GM10266 (cell line): ENCODE data around the gene MT1M.
A peak's percentile ranks its signal among the peaks of the same experiment; 100 is the strongest.

Experiments used
- DNase-seq: peaks from one replicate; pipeline ENCODE4 v3.0.0; 2012; ENCODE audit errors: extremely low spot score
- TF ChIP-seq, protein P1 (sequence below): IDR thresholded peaks from 2 replicates; pipeline ENCODE4 v1.5.1; 2012; ENCODE audit warnings: mild to moderate bottlenecking, low read depth; ENCODE audit not compliant: control insufficient read depth, insufficient read depth; ENCODE audit errors: missing control alignments

Gene MT1M

DNA sequence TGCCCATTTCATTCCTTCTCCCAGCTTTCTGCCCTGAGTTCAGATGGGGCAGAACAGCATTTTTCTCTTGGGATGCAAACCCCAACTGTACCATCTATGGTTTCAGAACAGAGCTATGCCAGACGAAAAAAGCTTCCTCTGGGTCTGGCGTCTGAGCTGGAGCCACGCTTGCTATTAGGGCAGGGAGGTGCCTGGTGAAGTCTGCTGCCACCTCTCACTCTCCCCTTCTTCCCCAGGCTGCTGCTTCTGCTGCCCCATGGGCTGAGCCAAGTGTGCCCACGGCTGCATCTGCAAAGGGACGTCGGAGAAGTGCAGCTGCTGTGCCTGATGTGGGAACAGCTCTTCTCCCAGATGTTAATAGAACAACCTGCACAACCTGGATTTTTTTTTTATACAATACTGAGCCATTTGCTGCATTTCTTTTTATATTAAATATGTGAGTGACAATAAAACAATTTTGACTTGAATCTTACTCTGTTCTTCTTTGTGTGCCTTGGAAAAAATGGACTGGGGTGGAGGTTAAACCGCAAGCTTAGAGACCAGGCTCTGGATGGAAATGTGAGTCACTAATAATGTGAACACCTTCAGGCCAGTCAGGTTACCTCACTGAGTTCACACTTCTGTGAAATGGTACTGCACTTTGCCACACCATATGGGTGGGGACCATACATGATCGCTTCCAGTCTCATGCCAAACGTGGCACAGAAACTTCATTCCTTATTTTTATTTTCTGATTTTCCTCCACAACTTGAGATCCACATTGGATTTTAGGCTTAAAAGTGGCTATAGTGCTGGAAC is 4.4 kb downstream of the MT1M start:
- TF ChIP-seq, protein P1, sequence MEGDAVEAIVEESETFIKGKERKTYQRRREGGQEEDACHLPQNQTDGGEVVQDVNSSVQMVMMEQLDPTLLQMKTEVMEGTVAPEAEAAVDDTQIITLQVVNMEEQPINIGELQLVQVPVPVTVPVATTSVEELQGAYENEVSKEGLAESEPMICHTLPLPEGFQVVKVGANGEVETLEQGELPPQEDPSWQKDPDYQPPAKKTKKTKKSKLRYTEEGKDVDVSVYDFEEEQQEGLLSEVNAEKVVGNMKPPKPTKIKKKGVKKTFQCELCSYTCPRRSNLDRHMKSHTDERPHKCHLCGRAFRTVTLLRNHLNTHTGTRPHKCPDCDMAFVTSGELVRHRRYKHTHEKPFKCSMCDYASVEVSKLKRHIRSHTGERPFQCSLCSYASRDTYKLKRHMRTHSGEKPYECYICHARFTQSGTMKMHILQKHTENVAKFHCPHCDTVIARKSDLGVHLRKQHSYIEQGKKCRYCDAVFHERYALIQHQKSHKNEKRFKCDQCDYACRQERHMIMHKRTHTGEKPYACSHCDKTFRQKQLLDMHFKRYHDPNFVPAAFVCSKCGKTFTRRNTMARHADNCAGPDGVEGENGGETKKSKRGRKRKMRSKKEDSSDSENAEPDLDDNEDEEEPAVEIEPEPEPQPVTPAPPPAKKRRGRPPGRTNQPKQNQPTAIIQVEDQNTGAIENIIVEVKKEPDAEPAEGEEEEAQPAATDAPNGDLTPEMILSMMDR = no peak
- DNase-seq = no peak

DNA sequence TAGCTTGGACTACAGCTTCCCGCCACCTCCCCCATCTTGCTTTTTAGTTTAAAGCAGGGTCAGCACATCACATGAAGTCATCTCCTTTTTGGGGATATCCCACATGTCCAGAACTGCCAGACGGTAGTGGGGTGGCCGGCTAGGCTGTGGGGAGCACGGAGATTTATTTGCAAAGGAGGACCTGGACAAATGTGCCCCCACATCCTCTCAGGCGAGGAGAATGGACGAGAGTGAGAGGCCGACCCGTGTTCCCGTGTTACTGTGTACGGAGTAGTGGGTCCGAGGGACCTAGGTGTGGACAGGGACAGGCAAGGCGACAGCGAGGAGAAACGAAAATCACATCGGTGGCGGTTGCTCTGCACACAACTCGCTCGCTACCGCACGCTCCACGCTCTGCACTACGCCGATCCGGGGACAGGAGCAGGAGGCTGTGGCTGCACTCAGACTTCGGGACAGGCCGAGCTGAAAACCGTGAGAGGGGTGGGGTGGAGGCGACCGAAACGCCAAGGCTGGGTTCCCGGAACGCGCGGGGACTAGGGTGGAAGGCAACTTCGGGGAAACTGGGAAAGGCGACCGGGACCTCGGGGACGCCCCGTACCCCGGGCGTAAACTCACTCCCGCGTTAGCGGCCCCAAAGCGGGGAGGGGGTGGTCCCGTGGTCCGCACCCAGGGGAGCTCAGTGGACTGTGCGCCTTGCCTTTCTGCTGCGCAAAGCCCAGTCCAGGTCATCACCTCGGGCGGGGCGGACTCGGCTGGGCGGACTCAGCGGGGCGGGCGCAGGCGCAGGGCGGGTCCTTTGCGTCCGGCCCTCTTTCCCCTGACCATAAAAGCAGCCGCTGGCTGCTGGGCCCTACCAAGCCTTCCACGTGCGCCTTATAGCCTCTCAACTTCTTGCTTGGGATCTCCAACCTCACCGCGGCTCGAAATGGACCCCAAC is 5.6 kb downstream of the MT1M start, which contains the start of gene MT1A:
TSS of gene MT1A (plus strand) at position 853 of the 937 bp plus-strand sequence. CDS start at position 926, 73 bp downstream.
- no peak for DNase-seq
- TF ChIP-seq, protein P1 = no peak

DNA sequence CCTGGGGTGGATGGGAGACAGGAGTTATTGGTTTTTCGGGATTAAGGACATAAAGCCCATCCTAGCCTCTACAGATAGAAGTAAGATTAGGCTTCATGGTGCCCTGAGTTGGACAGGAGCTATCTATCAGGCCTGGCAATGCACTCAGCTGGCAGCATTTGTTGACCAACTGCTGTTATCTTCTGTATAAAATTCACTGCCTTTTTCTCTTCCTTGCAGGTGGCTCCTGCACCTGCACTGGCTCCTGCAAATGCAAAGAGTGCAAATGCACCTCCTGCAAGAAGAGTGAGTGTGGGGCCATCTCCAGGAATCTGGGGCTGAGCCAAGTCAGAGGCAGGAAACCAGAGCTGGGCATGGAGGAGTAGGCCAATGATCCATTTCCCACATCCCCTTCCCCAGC is 6.6 kb downstream of the MT1M start:
- TF ChIP-seq, protein P1 = no peak
- no peak for DNase-seq

GRCh38 chr16:56640076-56640475 is 7.6 kb downstream of the MT1M start:
- TF ChIP-seq, protein P1 = no peak
- DNase-seq = no peak

DNA sequence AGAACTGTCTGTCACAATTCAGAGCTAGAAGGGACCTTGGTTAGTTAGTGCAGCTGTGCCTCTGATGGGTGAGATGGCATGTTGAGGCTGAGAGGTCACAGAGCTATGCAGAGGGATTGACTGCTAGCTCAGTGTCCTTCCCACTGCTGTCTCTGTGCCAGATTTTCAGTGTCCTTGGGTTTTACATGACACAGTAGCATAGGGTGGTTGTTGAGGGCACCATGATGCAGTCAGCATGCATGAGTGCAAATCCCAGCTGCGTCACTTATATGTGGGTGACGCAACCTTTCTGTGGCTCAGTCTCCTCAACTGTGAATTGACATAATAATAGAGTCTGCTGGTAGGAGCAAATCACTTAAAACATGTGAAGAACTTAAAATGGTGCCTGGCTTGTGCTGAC is 8.7 kb downstream of the MT1M start:
- DNase-seq = no peak
- TF ChIP-seq, protein P1 = no peak

- TF ChIP-seq, protein P1 = peak; percentile 22
- DNase-seq = peak; percentile 69
These were observed 10.8 kb downstream of the MT1M start for GRCh38 chr16:56643080-56643778.
